Panc1 (cell line): ENCODE measurements around the gene WDR47. TPM values are rescaled to one million over a fixed set of nuclear protein-coding genes. Genes with fewer than 3 reads are reported as not detected.

Source experiments
- ATAC-seq: fragments of 200-7000 bp; cut with Tn5 transposase; 2 replicates; pipeline ENCODE4 v1.9.1; 2020; ENCODE audit warnings: mild to moderate bottlenecking, moderate library complexity
- BruUV-seq: library from RNA; stranded (reverse); fragments of 400-500 nt; replicated peaks from 2 replicates; lab custom pipeline; 2021; lab: Mats Ljungman, UMichigan
- CTCF ChIA-PET: fragments of 300-600 bp; sonication (Branson Sonifier 250); formaldehyde crosslinking; loops from one replicate; lab custom pipeline; 2022; ENCODE audit warnings: antibody characterized with exemption; lab: Charles Lee
- POLR2A ChIA-PET: fragments of 300-600 bp; sonication (Branson Sonifier 250); formaldehyde crosslinking; loops from one replicate; lab custom pipeline; 2022; ENCODE audit warnings: antibody characterized with exemption; lab: Charles Lee
- DNase-seq: peaks from one replicate; pipeline ENCODE4 v3.0.0-alpha.2; 2010; ENCODE audit warnings: low read depth, low spot score
- H3K27ac ChIP-seq: 2 replicates; pipeline ENCODE4 v1.5.1; 2011; ENCODE audit warnings: mild to moderate bottlenecking, low read length, inconsistent platforms
- H3K27me3 ChIP-seq: fragments of 200-500 bp; sonication (Bioruptor generic); 2 replicates; pipeline ENCODE4 v1.6.0; 2014; ENCODE audit warnings: low read length, inconsistent platforms; ENCODE audit not compliant: control insufficient read depth, insufficient read depth
- H3K36me3 ChIP-seq: fragments of 200-500 bp; sonication (Bioruptor generic); 2 replicates; pipeline ENCODE4 v1.5.1; 2014; ENCODE audit warnings: inconsistent platforms, mild to moderate bottlenecking, low read length, moderate library complexity; ENCODE audit not compliant: control insufficient read depth, insufficient read depth
- H3K4me1 ChIP-seq: 2 replicates; pipeline ENCODE4 v1.5.1; 2011; ENCODE audit warnings: inconsistent platforms, mild to moderate bottlenecking, low read length, moderate library complexity; ENCODE audit not compliant: control insufficient read depth, insufficient read depth
- H3K4me3 ChIP-seq, 2 experiments: 2 replicates each; pipeline ENCODE4 v1.5.1; 2011 to 2012; ENCODE audit warnings: low read depth in 2 of 2, low read length in 2 of 2, mild to moderate bottlenecking in 2 of 2, inconsistent platforms in 1 of 2, moderate library complexity in 1 of 2
- H3K9me3 ChIP-seq: fragments of 200-500 bp; sonication (Bioruptor generic); 2 replicates; pipeline ENCODE4 v1.5.1; 2014; ENCODE audit warnings: low read depth, mild to moderate bottlenecking, inconsistent platforms, low read length, moderate library complexity; ENCODE audit not compliant: control insufficient read depth, insufficient read depth
- CTCF ChIP-seq: fragments of 450-650 bp; IDR thresholded peaks from 2 replicates; pipeline ENCODE4 v1.5.1; 2017; ENCODE audit warnings: mild to moderate bottlenecking
- POLR2AphosphoS5 ChIP-seq: IDR thresholded peaks from 2 replicates; pipeline ENCODE4 v1.6.1; 2012; ENCODE audit warnings: mild to moderate bottlenecking, low read depth, low read length, moderate library complexity
- REST ChIP-seq, 2 experiments: IDR thresholded peaks; 2 replicates each; pipeline ENCODE4 v1.6.1; 2011 to 2012; ENCODE audit warnings: low read depth in 2 of 2, control low read depth in 1 of 2, low read length in 1 of 2, mild to moderate bottlenecking in 1 of 2, moderate library complexity in 1 of 2; ENCODE audit not compliant: insufficient read depth in 1 of 2
- SIN3A ChIP-seq: IDR thresholded peaks from 2 replicates; pipeline ENCODE4 v1.6.1; 2012; ENCODE audit warnings: low read depth, mild to moderate bottlenecking, low read length, moderate library complexity, borderline replicate concordance; ENCODE audit not compliant: insufficient read depth
- TCF7L2 ChIP-seq: IDR thresholded peaks from 2 replicates; pipeline ENCODE4 v1.6.1; 2011; ENCODE audit warnings: mild to moderate bottlenecking, low read depth, low read length, inconsistent platforms
- in situ Hi-C: cut with HindIII; loops from 2 replicates; pipeline ENCODE4 v1.10.0; 2016; ENCODE audit warnings: low sequenced_read_pairs, low pct_unique_long_range_greater_than_20kb
- intact Hi-C: fragments of 100-400 bp; cut with micrococcal nuclease; formaldehyde crosslinking; loops from one replicate; pipeline ENCODE4 v1.10.0; 2022; ENCODE audit not compliant: unreplicated experiment
- total RNA-seq: library from RNA; stranded (reverse); gene quantifications from one replicate; pipeline ENCODE4 v1.2.1, GENCODE V29; 2021; ENCODE audit not compliant: unreplicated experiment

WDR47 gene
- total RNA-seq, 1 experiment from 2014 or later: 9.6 TPM

GRCh38 chr1:109025694-109026093, 16.2 kb downstream of the WDR47 start:
- in situ Hi-C loops: no loop called here
- Histone ChIP-seq H3K4me3 (no peak overlapping the region), H3K27ac (no peak overlapping the region), H3K27me3 (no peaks in the 10 kb centered on the region), H3K9me3 (no peaks in the 10 kb centered on the region), H3K4me1 (no peaks in the 10 kb centered on the region), H3K36me3 (no peaks in the 10 kb centered on the region)
- no peak for TF ChIP-seq CTCF
- no peak for TF ChIP-seq REST (IDR thresholded peaks at IDR 0.05; ENCODE audit: insufficient read depth in 1 of 2, low read depth in 2 of 2, low read length in 1 of 2)
- TF ChIP-seq POLR2AphosphoS5: no peak
- no peak for TF ChIP-seq TCF7L2
- TF ChIP-seq SIN3A: no peak
- CTCF ChIA-PET: interaction anchor here (0.7 kb wide), 1 partner anchor 20 kb away, joined by 4 read pairs; no protein-coding TSS in a partner anchor
- POLR2A ChIA-PET: no interaction called here
- intact Hi-C loops: no loop called here
- no peak for DNase-seq
- no TSS peak for BruUV-seq
- no peak for ATAC-seq

- no peak for ATAC-seq
- CTCF ChIA-PET: no interaction called here
Measured at GRCh38 chr1:109024646-109025045, 17.3 kb downstream of the WDR47 start.

More at GRCh38 chr1:109024646-109025045, 17.3 kb downstream of the WDR47 start:
- POLR2A ChIA-PET: interaction anchor here (0.6 kb wide), 1 partner anchor 284 kb away, joined by 3 read pairs; no protein-coding TSS in a partner anchor
- BruUV-seq: no TSS peak
- TF ChIP-seq SIN3A: no peak
- TF ChIP-seq REST (IDR thresholded peaks at IDR 0.05; ENCODE audit: insufficient read depth in 1 of 2, low read depth in 2 of 2, low read length in 1 of 2): no peak
- no peak for TF ChIP-seq CTCF
- TF ChIP-seq POLR2AphosphoS5: no peak
- TF ChIP-seq TCF7L2: no peak
- H3K9me3 ChIP-seq: no peaks in the 10 kb centered on the region
- DNase-seq: no peak
- H3K4me1 ChIP-seq: no peaks in the 10 kb centered on the region
- H3K36me3 ChIP-seq: no peaks in the 10 kb centered on the region
- no peaks in the 10 kb centered on the region for H3K27me3 ChIP-seq
- no peak overlapping the region for H3K4me3 ChIP-seq
- intact Hi-C loops (no loop called here), in situ Hi-C loops (no loop called here)
- H3K27ac ChIP-seq: no peak overlapping the region
